Measurements from ENCODE around the gene C8B. TPM values are rescaled to one million over a fixed set of nuclear protein-coding genes. Genes with fewer than 3 reads are reported as not detected.

C8B gene
- total RNA-seq, 1 experiment from 2014 or later = not detected

DNA sequence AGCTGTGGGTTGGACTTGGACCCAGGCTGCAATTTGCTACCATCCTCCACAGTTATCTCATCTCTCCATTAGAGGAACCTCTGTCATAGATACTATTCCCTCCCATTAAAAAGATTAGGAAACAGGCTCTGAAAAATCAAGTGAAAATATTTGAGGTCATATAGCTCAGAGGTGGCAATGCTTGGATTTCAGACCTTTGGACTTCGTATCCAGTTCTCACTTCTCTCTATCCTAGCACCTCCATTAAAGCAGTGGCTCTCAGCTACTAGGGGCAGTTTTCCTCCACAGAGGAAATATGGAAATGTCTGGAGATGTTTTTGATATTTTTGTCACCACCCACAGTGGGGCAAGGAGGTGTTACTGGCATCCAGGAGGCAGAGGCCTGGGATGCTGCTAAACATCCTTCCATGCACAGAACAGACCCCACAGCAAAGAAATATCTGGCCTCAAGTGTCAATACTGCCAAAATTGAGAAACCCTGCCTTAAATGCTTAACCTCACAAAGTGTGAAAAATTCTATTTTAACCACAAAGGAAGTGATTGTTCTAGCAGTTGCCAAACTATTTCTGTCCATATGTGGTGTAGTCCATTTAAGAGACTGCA is 57.1 kb downstream of the C8B start:
- BruUV-seq (replicated peaks) = no TSS peak
- DNase-seq = no peak
- TF ChIP-seq, protein P1, sequence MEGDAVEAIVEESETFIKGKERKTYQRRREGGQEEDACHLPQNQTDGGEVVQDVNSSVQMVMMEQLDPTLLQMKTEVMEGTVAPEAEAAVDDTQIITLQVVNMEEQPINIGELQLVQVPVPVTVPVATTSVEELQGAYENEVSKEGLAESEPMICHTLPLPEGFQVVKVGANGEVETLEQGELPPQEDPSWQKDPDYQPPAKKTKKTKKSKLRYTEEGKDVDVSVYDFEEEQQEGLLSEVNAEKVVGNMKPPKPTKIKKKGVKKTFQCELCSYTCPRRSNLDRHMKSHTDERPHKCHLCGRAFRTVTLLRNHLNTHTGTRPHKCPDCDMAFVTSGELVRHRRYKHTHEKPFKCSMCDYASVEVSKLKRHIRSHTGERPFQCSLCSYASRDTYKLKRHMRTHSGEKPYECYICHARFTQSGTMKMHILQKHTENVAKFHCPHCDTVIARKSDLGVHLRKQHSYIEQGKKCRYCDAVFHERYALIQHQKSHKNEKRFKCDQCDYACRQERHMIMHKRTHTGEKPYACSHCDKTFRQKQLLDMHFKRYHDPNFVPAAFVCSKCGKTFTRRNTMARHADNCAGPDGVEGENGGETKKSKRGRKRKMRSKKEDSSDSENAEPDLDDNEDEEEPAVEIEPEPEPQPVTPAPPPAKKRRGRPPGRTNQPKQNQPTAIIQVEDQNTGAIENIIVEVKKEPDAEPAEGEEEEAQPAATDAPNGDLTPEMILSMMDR (IDR thresholded peaks at IDR 0.05; ENCODE audit: insufficient read depth in 1 of 2, low read depth in 1 of 2, low read length in 1 of 2, severe bottlenecking in 1 of 2, unreplicated experiment in 1 of 2) = no peak
- Mint-ChIP-seq H3K4me1 (ENCODE audit: low read depth, unreplicated experiment) (peaks cover 8% of the 10 kb centered on the region), H3K27ac (ENCODE audit: unreplicated experiment) (no peak overlapping the region), H3K4me3 (ENCODE audit: unreplicated experiment) (no peak overlapping the region), H3K9me3 (ENCODE audit: unreplicated experiment) (peaks cover 3% of the 10 kb centered on the region), H3K36me3 (ENCODE audit: insufficient read depth, unreplicated experiment) (no peaks in the 10 kb centered on the region), H3K27me3 (ENCODE audit: insufficient read depth, unreplicated experiment) (no peaks in the 10 kb centered on the region)
- ChIA-PET POLR2A (no interaction called here), CTCF (interaction anchor here (0.6 kb wide), 1 partner anchor 344 kb away, joined by 3 read pairs; no protein-coding TSS in a partner anchor)
- no peaks in the 10 kb centered on the region for H3K36me3 ChIP-seq (ENCODE audit: control insufficient read depth, insufficient read depth, low read length)
- H3K27me3 ChIP-seq (replicated peaks; ENCODE audit: control insufficient read depth, insufficient read depth, low read length) = no peaks in the 10 kb centered on the region
- intact Hi-C loops (cut with micrococcal nuclease; ENCODE audit: unreplicated experiment) = no loop called here
- no peaks in the 10 kb centered on the region for H3K9me3 ChIP-seq
- H3K4me1 ChIP-seq = peaks cover 39% of the 10 kb centered on the region
- no peak overlapping the region for H3K4me3 ChIP-seq (ENCODE audit: low read depth, low read length)

DNA sequence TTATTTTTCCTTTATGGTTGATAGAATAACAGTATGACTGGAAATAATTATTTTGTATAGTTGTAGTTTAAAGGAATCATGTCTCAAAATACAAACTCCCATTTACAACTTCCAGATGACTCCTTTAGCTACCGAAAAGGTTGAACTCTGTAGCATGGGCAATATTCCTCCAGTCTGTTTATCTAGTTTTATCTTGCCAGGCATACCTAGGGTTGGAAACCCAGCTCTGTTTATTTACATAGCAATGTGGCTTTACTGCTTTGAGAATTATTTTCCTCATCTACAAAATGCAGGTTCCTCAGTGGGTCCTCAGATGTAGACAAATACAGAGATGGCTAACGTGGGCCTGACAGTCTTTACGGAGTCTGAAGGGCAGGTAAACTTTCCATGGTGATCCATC is 60.1 kb downstream of the C8B start:
- no TSS peak for BruUV-seq (replicated peaks)
- intact Hi-C loops (cut with micrococcal nuclease; ENCODE audit: unreplicated experiment) = no loop called here
- no peak for DNase-seq
- Mint-ChIP-seq H3K9me3 (ENCODE audit: unreplicated experiment) (no peaks in the 10 kb centered on the region), H3K36me3 (ENCODE audit: insufficient read depth, unreplicated experiment) (no peaks in the 10 kb centered on the region), H3K27ac (ENCODE audit: unreplicated experiment) (no peak overlapping the region), H3K4me3 (ENCODE audit: unreplicated experiment) (no peak overlapping the region), H3K4me1 (ENCODE audit: low read depth, unreplicated experiment) (peaks cover 8% of the 10 kb centered on the region), H3K27me3 (ENCODE audit: insufficient read depth, unreplicated experiment) (no peaks in the 10 kb centered on the region)
- Histone ChIP-seq H3K9me3 (no peaks in the 10 kb centered on the region), H3K4me1 (peaks cover 22% of the 10 kb centered on the region), H3K36me3 (ENCODE audit: control insufficient read depth, insufficient read depth, low read length) (no peaks in the 10 kb centered on the region), H3K27me3 (replicated peaks; ENCODE audit: control insufficient read depth, insufficient read depth, low read length) (no peaks in the 10 kb centered on the region), H3K4me3 (ENCODE audit: low read depth, low read length) (no peak overlapping the region)
- POLR2A ChIA-PET = no interaction called here
- CTCF ChIA-PET = no interaction called here
- TF ChIP-seq, protein P1 (IDR thresholded peaks at IDR 0.05; ENCODE audit: insufficient read depth in 1 of 2, low read depth in 1 of 2, low read length in 1 of 2, severe bottlenecking in 1 of 2, unreplicated experiment in 1 of 2) = no peak

DNA sequence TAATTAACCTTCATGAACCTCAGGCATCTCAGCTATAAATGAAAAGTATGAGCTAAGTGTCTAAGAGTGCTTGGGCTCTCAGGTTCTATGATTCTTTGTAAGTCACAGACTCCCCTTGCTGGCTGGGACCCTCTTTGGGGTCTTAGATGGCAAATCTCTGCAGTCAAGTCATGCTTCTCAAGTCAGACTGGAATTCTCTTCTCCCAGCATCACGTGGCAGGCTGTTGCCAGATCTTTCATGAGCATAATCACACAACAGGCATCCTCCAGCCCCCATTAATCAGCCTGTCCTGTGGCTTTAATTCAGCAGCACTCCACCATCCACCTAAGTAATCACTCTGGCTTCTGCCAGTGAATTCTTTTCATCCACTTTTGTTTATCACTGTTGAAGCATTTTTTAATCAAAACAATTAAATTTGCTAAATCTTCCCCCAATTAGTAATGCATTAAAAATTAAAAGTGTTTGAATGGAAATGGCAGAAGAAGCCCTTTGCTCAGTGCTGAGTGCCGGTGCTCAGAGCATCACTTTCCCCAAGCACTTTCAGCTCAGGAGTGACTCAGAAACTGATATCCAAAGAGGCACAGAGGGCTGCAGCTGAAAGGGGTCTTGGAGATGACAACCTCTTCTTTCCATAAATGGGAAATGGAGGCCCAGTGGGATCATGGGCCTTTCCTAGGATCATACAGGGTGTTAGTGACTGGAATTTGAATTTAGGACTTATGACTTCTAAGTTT is 61.0 kb downstream of the C8B start:
- Histone ChIP-seq H3K36me3 (ENCODE audit: control insufficient read depth, insufficient read depth, low read length) (no peaks in the 10 kb centered on the region), H3K27me3 (replicated peaks; ENCODE audit: control insufficient read depth, insufficient read depth, low read length) (no peaks in the 10 kb centered on the region), H3K4me3 (ENCODE audit: low read depth, low read length) (no peak overlapping the region), H3K9me3 (no peaks in the 10 kb centered on the region), H3K4me1 (peaks cover 14% of the 10 kb centered on the region)
- H3K4me3 Mint-ChIP-seq (ENCODE audit: unreplicated experiment) = no peak overlapping the region
- H3K27me3 Mint-ChIP-seq (ENCODE audit: insufficient read depth, unreplicated experiment) = no peaks in the 10 kb centered on the region
- H3K4me1 Mint-ChIP-seq (ENCODE audit: low read depth, unreplicated experiment) = peaks cover 8% of the 10 kb centered on the region
- no peaks in the 10 kb centered on the region for H3K36me3 Mint-ChIP-seq (ENCODE audit: insufficient read depth, unreplicated experiment)
- intact Hi-C loops (cut with micrococcal nuclease; ENCODE audit: unreplicated experiment) = no loop called here
- no peaks in the 10 kb centered on the region for H3K9me3 Mint-ChIP-seq (ENCODE audit: unreplicated experiment)
- TF ChIP-seq, protein P1 (IDR thresholded peaks at IDR 0.05; ENCODE audit: insufficient read depth in 1 of 2, low read depth in 1 of 2, low read length in 1 of 2, severe bottlenecking in 1 of 2, unreplicated experiment in 1 of 2) = no peak
- CTCF ChIA-PET = no interaction called here
- DNase-seq = no peak
- H3K27ac Mint-ChIP-seq (ENCODE audit: unreplicated experiment) = no peak overlapping the region
- no TSS peak for BruUV-seq (replicated peaks)
- POLR2A ChIA-PET = no interaction called here

All from Caco-2 (cell line).